Hepatic stellate cell (primary cell): ENCODE results near the gene PCOLCE2.
A peak's percentile ranks its signal among the peaks of the same experiment; 100 is the strongest.
"Not testable (repeated sequence)": the region's sequence is repeated elsewhere in the genome, so short reads cannot be mapped to it uniquely, and the experiment has no call there.

Source experiments
- DNase-seq: peaks from one replicate; pipeline ENCODE4 v3.0.0; 2011; ENCODE audit warnings: low spot score

The PCOLCE2 gene

GRCh38 chr3:142898346-142899213 is 9.7 kb upstream of the PCOLCE2 start:
- no peak for DNase-seq

DNA sequence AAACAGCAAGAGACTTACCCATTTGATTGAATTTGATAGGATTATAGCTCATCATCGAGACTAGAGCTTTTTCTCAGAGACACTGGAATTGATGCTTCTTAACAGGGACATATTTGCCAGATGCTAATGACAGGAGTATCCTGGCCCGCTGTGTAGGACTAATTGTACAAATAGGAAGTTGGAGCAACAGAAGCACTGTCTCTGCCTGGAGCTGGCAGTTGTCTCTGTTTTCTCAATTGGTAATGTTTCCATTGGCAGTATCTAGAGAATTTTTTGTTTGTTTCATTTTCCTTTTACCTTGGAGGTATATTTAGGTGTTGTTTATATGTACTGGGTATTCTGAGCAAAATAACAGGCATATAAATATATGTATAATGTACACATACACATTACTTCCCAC is 8.9 kb upstream of the PCOLCE2 start:
- no peak for DNase-seq

- DNase-seq = no peak
Measured at GRCh38 chr3:142896996-142897395, 8.1 kb upstream of the PCOLCE2 start.

DNA sequence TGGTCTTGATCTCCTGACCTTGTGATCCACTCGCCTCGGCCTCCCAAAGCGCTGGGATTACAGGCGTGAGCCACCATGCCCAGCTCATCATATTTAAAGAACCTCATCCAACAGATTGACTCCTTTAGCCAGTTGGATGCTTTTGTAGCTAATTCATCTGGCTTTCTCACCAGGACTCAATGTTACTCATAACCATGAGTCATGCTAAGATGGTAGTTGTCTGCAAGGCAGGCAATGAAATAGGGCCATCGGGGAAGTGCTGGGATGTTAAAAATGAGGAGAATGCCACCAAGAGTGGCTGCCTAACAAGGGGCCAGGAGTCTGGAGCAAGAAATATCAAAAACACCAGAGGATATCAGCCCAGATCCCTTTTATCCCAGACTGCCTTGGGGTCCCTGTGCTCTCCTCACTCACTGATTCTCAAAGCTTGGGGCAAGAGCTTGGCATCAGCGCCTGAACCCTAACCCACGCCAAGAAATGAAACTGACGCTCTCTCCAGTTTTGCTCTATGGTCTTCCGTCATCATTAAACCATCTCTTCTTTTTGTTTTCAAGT is 7.4 kb upstream of the PCOLCE2 start:
- peak; percentile 72 for DNase-seq

DNA sequence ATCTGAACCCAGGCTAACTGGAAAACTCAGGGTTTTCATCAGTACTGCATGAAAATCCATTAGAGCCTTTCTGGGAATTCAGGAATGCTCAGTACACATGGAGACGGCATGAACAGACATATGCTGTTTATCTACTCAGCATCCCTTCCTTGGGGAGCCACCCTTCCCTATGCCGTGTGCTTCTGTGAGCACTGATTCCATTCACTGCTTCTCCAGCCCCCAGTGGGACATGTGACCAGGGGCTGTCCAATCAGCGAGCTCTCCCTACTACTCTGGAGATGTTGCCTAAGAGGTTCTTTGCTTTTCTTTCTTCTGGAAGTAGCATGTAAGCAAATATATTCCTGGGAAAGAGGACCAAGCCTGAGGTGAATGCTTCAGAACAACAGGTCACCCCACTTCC is 5.6 kb upstream of the PCOLCE2 start:
- no peak for DNase-seq

- DNase-seq = no peak
Measured at GRCh38 chr3:142892714-142893113, 3.8 kb upstream of the PCOLCE2 start.

GRCh38 chr3:142890592-142890991 is 1.7 kb upstream of the PCOLCE2 start:
- no peak for DNase-seq

DNA sequence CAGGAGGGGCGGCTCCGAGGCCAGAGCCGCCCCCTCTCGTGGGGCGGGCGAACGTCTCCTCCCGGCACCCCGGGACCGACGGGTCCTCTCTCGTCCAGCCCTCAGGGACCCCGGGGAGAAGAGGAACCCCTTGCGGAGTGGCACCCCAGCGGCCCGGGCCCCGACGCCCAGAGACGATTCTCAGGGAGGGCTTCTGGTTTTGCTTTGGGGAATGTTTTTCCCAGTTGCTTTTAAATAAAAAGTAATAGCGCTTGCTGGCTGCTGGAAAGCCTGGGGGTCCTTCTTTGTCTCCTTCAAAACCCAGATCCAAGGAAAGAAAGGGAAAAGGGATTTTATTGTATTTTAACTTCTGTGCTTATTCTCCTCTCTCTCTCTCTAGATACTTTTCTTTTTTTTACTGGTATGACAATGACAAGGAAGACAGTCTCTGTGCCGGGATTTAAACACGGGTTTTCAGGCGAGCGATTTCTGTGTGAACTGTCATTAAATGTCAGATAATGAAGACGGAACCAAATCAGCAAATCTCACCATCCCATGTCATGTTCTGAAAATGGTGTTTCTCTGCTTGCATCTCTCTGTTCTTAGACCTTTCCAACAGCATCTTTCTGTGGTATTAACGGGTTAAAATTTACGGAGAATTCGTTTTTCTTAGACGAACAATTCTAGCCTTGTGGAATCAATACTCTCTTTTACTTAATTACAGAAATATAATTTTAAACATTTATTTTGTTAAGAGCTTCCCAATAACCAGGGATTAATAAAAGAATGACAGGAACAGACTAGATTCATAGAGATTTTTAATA is 530 bp upstream of the PCOLCE2 start:
- no peak for DNase-seq

GRCh38 chr3:142888099-142888480 is 793 bp downstream of the PCOLCE2 start:
- peak; percentile 63 for DNase-seq

GRCh38 chr3:142886940-142887339 is 1.9 kb downstream of the PCOLCE2 start:
- DNase-seq = peak; percentile 72

- no peak for DNase-seq
Measured at GRCh38 chr3:142886021-142886420, 2.9 kb downstream of the PCOLCE2 start.

- DNase-seq = no peak
Measured at GRCh38 chr3:142884531-142884930, 4.4 kb downstream of the PCOLCE2 start.

DNA sequence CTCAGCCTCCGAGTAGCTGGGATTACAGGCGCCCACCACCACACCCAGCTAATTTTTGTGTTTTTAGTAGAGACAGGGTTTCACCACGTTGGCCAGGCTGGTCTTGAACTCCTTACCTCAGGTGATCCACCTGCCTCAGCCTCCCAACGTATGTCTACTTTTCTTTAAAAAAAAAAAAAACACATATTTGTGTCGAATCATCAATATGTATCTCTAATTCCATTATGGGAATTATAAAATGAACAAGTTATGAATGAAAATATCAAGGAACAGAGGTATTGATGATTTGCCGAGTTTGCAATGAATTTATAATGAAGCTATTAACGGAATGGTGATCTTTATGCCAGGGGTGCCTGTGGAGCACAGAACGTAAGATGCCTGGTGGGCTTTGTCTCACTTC is 5.3 kb downstream of the PCOLCE2 start:
- not testable (repeated sequence) for DNase-seq

DNA sequence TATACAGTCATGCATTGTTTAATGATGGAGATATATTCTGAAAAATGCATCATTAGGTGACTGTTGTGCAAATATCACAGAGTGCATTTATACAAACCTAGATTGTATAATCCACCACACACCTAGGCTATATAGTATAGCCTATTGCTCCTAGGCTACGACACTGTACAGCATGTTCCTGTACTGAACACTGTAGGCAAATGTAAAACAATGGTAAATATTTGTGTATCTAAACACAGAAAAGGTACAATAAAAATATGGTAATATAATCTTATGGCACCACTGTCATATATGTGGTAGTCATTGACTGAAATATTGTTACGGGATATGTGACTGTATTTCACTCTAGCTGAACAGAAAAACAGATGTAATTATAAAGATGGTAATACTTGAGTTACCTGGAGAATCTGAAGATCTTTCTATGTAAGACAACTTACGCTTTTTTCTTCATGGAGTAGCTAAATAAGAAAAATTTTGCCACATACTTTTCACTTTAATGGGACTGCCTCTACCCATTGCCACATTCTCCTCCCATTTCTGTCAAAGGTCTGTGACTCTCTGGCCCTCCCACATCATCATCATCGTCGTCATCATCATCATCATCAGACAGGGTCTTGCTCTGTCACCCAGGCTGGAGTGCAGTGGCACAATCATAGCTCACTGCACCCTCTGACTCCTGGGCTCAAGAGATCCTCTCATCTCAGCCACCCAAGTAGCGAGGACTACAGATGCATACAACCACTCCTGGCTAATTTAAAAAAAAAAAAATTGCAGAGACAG is 7.2 kb downstream of the PCOLCE2 start:
- no peak for DNase-seq

DNA sequence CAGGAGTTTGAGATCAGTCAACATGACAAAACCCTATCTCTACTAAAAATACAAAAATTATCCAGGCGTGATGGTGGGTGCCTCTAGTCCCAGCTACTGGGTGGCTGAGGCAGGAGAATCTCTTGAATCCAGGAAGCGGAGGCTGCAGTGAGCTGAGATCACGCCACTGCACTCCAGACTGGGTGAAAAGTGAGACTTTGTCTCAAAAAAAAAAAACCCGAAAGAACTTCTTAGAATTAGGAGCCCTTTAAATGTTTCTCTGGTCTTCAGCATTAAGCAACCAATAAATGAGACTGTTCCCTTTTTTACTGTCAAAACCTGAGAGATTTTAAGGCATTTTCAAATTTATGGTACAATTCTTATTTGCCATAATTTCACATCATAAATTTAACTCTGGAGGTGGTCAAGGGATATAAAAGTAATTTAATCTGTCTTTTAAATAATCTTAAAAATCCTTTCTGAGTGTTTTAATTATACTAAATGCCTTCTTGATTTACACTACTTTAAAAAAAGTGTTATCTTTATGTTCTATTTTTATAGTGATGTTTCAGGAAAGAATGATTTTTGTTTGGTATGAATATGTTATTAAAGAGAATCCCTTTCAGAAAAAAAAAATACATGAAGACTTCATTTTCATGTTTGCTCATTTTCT is 10.1 kb downstream of the PCOLCE2 start:
- no peak for DNase-seq

- no peak for DNase-seq
Measured at GRCh38 chr3:142876417-142876816, 12.5 kb downstream of the PCOLCE2 start.

DNA sequence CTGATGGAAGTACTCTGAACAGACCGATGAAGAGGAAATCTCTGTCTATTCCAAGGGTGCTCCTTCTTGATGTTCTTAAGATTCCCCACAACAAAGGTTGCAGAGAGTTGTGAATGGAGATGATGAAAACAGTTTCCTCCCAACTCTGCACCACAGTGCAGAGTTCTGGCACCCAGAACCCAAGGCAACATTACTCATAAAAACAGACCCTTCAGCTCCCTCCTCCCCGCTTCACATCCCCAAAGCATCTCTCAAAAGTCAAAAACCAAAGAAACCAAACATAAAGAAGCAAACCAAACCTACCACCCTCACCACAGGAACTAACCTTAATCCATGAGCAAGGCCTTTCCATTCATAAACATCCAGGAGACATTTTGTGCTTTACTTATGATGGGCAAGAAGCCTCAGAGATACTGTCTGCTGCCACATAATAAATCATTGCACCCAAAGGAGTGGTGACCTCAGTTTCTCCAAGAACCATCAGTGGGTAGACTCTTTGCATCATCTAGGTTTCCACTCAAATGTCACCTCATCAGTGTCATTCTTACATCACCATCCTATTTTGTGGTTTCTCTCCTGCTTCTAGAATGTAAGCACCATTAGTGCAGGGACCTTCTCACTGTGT is 13.2 kb downstream of the PCOLCE2 start:
- DNase-seq = no peak

- DNase-seq = no peak
Measured at GRCh38 chr3:142875099-142875498, 13.8 kb downstream of the PCOLCE2 start.

DNA sequence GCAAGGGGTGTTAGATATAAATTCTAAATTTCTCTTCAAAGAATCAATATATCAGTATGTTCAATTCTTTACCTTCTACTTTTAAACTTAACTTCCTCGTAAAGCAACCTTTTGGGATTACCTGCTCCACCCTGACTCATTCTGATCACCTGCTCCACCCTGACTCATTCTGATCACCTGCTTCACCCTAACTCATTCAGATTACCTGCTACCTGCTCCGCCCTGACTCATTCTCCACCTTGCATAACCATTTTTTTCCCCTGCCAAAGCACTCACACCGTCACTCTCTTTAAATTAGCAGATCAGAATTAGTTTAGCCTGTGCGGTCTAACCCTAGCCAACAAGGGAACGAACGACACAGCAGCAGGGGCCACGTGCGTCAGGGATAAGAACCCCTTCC is 20.5 kb downstream of the PCOLCE2 start:
- DNase-seq = not testable (repeated sequence)

DNA sequence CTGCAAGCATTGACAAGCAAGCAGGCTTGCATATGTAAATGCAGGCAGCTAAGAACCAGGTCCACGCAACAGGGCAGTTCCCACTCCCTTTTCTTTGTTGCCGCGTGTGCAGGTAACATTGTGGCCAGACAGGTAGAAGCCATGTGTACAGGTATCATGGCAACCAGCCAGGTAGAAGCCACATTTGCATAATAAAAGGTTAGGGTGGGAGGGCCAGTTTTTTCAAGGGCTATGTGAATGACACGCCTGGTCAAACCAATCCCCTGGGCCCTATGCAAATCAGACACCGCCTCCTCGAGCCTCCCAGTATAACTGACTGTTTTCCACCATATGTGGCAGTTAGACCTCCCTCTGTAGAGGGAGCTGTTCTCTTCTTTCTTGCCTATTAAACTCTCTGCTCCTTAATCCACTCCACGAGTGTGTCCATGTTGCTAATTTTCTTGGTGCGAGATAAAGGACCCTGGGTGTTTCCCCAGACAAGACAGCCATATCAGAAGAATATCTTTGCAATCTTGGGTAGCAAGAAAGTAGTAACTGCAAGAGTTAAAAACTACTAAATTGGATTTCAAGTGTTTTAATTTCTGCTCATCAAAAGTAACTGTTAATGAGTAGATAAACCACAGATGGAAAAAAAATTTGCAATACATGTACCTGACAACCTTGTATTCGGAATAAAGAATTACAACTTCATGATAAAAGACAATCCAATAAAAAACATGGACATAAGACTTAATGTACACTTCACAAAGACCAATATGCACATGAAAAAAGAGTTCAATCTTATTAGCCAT is 21.8 kb downstream of the PCOLCE2 start:
- no peak for DNase-seq
